Stomach (tissue), 9 donors: ENCODE measurements around the gene KIAA0513. TPM values are rescaled to one million over a fixed set of nuclear protein-coding genes. Genes with fewer than 3 reads are reported as not detected.

Experiments used
- DNase-seq, 2 donors: peaks; one replicate each; pipeline versions ENCODE4 v3.0.0 to v3.0.0-alpha.2; 2013 to 2019
- H3K27ac ChIP-seq, 5 donors: fragments of 200-600 bp in 4 of 5; sonication (generic) in 4 of 5; one replicate each; pipeline ENCODE4 v1.5.1; 2013 to 2019; ENCODE audit warnings: mild to moderate bottlenecking in 1 of 5, moderate library complexity in 1 of 5
- H3K27me3 ChIP-seq, 3 donors: fragments of 200-600 bp; sonication (generic); one replicate each; pipeline ENCODE4 v1.5.1; 2017 to 2019; ENCODE audit warnings: mixed run types in 1 of 3
- H3K36me3 ChIP-seq, 4 donors: fragments of 200-600 bp; sonication (generic); 1 replicate in 3 of 4; 2 replicates in 1 of 4; pipeline ENCODE4 v1.5.1; 2016 to 2019
- H3K4me1 ChIP-seq, 4 donors: fragments of 200-600 bp; sonication (generic); one replicate each; pipeline ENCODE4 v1.5.1; 2016 to 2019
- H3K4me3 ChIP-seq, 4 donors: fragments of 200-600 bp; sonication (generic) in 3 of 4; one replicate each; pipeline ENCODE4 v1.5.1; 2016 to 2019; ENCODE audit warnings: mild to moderate bottlenecking in 1 of 4
- H3K9me3 ChIP-seq, 4 donors: fragments of 200-600 bp; sonication (generic); one replicate each; pipeline ENCODE4 v1.5.1; 2016 to 2019
- CTCF ChIP-seq, 7 experiments: fragments of 450-650 bp in 4 of 7; fragments of 200-600 bp in 3 of 7; sonication (generic) in 3 of 7; IDR thresholded peaks; one replicate each; pipeline ENCODE4 v1.5.1; 2016 to 2019; ENCODE audit warnings: antibody characterized with exemption in 7 of 7, control low read depth in 2 of 7, mild to moderate bottlenecking in 1 of 7
- EP300 ChIP-seq: sonication (generic); formaldehyde crosslinking; IDR thresholded peaks from one replicate; pipeline ENCODE4 v1.6.1; 2017; ENCODE audit warnings: antibody characterized with exemption
- POLR2A ChIP-seq, 4 donors: fragments of 450-650 bp; IDR thresholded peaks; one replicate each; pipeline ENCODE4 v1.6.1; 2016; ENCODE audit warnings: antibody characterized with exemption in 4 of 4, control low read depth in 2 of 4, mild to moderate bottlenecking in 1 of 4, moderate library complexity in 1 of 4
- POLR2AphosphoS5 ChIP-seq, 3 donors: sonication (generic); formaldehyde crosslinking; IDR thresholded peaks; one replicate each; pipeline ENCODE4 v1.6.1; 2016; ENCODE audit warnings: antibody characterized with exemption in 3 of 3
- WGBS, 5 donors: extraction: QIAGEN DNeasy Blood & Tissue Kit in 3 of 5; methylation state at CpG; one replicate each; pipeline versions ENCODE4 v1.1.5 to v1.1.7; 2013 to 2018; 5-methylcytosine and 5-hydroxymethylcytosine counted together
- intact Hi-C: fragments of 100-400 bp; cut with DNase I; formaldehyde crosslinking; loops from one replicate; pipeline ENCODE4 v1.15.1; 2023; ENCODE audit warnings: low total_unique reads
- polyA plus RNA-seq, 3 donors: library from polyadenylated mRNA; stranded (reverse); fragments of 200-250 nt; gene quantifications; one replicate each; pipeline ENCODE4 v1.2.3, GENCODE V29; 2013
- total RNA-seq, 5 donors: library from RNA; depleted of rRNA; stranded (reverse); fragments of >200 nt; gene quantifications; one replicate each; pipeline versions ENCODE4 v1.1.0 to v1.2.3, GENCODE V29; 2014 to 2016
- donor health status: healthy with polysubstance abuse.
- donor health status: Bipolar disorder and iron deficiency.
- donor health status: healthy.

The KIAA0513 gene
- total and polyA plus RNA-seq, 8 donors: 3.6 to 40.6 (median 14.9) TPM

GRCh38 chr16:84993926-84994325 lies 33.7 kb upstream of the KIAA0513 start:
- TF ChIP-seq EP300 (no peak), POLR2AphosphoS5 (IDR thresholded peaks at IDR 0.05) (no peak), CTCF (IDR thresholded peaks at IDR 0.05) (no peak), POLR2A (IDR thresholded peaks at IDR 0.05) (no peak)
- H3K4me3 ChIP-seq: peak overlapping the region in 1 of 4 donors; percentile 3
- peak overlapping the region; percentile 85 to 99 (median 92) for H3K27ac ChIP-seq
- no peaks in the 10 kb centered on the region for H3K27me3 ChIP-seq
- no peaks in the 10 kb centered on the region for H3K9me3 ChIP-seq
- H3K36me3 ChIP-seq: peaks cover 24 to 48% (median 43%) of the 10 kb centered on the region in 4 donors
- 53 to 77% (median 62%) methylated on average over 8 of the region's 8 CpGs for WGBS, 5 donors
- peaks cover 57 to 91% (median 70%) of the 10 kb centered on the region in 4 donors for H3K4me1 ChIP-seq
- DNase-seq: no peak
- intact Hi-C loops: no loop called here

GRCh38 chr16:84995663-84996062 lies 31.9 kb upstream of the KIAA0513 start:
- intact Hi-C loops: no loop called here
- 46 to 73% (median 52%) methylated on average over 8 of the region's 8 CpGs for WGBS, 5 donors
- H3K27me3 ChIP-seq: no peaks in the 10 kb centered on the region
- no peak overlapping the region for H3K4me3 ChIP-seq
- H3K9me3 ChIP-seq: no peaks in the 10 kb centered on the region
- H3K4me1 ChIP-seq: peaks cover 72 to 100% (median 85%) of the 10 kb centered on the region in 4 donors
- DNase-seq: peak; percentile 70 to 76
- peak in 2 of 3 donors; percentile 17 to 48 for TF ChIP-seq POLR2AphosphoS5 (IDR thresholded peaks at IDR 0.05)
- no peak for TF ChIP-seq POLR2A (IDR thresholded peaks at IDR 0.05)
- peaks cover 8 to 33% (median 28%) of the 10 kb centered on the region in 4 donors for H3K36me3 ChIP-seq
- peak overlapping the region; percentile 85 to 95 (median 91) for H3K27ac ChIP-seq

GRCh38 chr16:84996365-84996764 lies 31.2 kb upstream of the KIAA0513 start:
- WGBS, 5 donors: 91 to 95% (median 92%) methylated on average over 11 of the region's 11 CpGs
- DNase-seq: no peak
- H3K9me3 ChIP-seq: no peaks in the 10 kb centered on the region
- peaks cover 76 to 100% (median 92%) of the 10 kb centered on the region in 4 donors for H3K4me1 ChIP-seq
- intact Hi-C loops: no loop called here
- H3K27ac ChIP-seq: peak overlapping the region; percentile 85 to 95 (median 90)
- no peak for TF ChIP-seq POLR2AphosphoS5 (IDR thresholded peaks at IDR 0.05)
- peaks cover 8 to 26% (median 25%) of the 10 kb centered on the region in 4 donors for H3K36me3 ChIP-seq
- no peak overlapping the region for H3K4me3 ChIP-seq
- H3K27me3 ChIP-seq: no peaks in the 10 kb centered on the region

GRCh38 chr16:84999200-84999599 lies 28.4 kb upstream of the KIAA0513 start:
- intact Hi-C loops: no loop called here
- no peak for TF ChIP-seq CTCF (IDR thresholded peaks at IDR 0.05)
- peak in 1 of 3 donors; percentile 13 for TF ChIP-seq POLR2AphosphoS5 (IDR thresholded peaks at IDR 0.05)
- no peak for TF ChIP-seq POLR2A (IDR thresholded peaks at IDR 0.05)
- TF ChIP-seq EP300: no peak
- peak in 1 of 2 donors; percentile 63 for DNase-seq
- Histone ChIP-seq H3K27me3 (no peaks in the 10 kb centered on the region), H3K36me3 (peaks cover 2 to 16% (median 12%) of the 10 kb centered on the region in 4 donors), H3K4me3 (no peak overlapping the region), H3K27ac (peak overlapping the region in 4 of 5 donors; percentile 76 to 95 (median 91)), H3K4me1 (peaks cover 78 to 100% (median 94%) of the 10 kb centered on the region in 4 donors), H3K9me3 (no peaks in the 10 kb centered on the region)
- WGBS, 5 donors: 26 to 43% (median 37%) methylated on average over 3 of the region's 3 CpGs

- intact Hi-C loops: no loop called here
- Histone ChIP-seq H3K36me3 (peaks cover 0 to 10% (median 8%) of the 10 kb centered on the region in 4 donors), H3K9me3 (no peaks in the 10 kb centered on the region), H3K27ac (peak overlapping the region; percentile 76 to 95 (median 90)), H3K4me1 (peaks cover 80 to 100% (median 95%) of the 10 kb centered on the region in 4 donors), H3K27me3 (no peaks in the 10 kb centered on the region), H3K4me3 (peak overlapping the region in 1 of 4 donors; percentile 16)
- peak; percentile 50 to 67 for DNase-seq
- TF ChIP-seq EP300 (no peak), POLR2AphosphoS5 (IDR thresholded peaks at IDR 0.05) (peak in 1 of 3 donors; percentile 20)
- 47 to 63% (median 60%) methylated on average over 11 of the region's 11 CpGs for WGBS, 5 donors
These were observed 27.6 kb upstream of the KIAA0513 start for GRCh38 chr16:84999857-85000480.
